Mesenchymal stem cell (in vitro differentiated cells and primary cell): ENCODE measurements around the gene DNAH10.

Source experiments
- DNase-seq: peaks from one replicate; pipeline ENCODE4 v3.0.0-alpha.2; 2013
- H2AFZ ChIP-seq: one replicate; pipeline ENCODE4 v1.6.1; 2013; ENCODE audit warnings: low read depth, mild to moderate bottlenecking, control low read depth, inconsistent platforms, low read length, moderate library complexity
- H2AK5ac ChIP-seq: 2 replicates; pipeline ENCODE4 v1.6.1; 2013; ENCODE audit warnings: low read length, moderate library complexity, mild to moderate bottlenecking, inconsistent platforms; ENCODE audit not compliant: severe bottlenecking
- H2BK120ac ChIP-seq: one replicate; pipeline ENCODE4 v1.6.1; 2013; ENCODE audit warnings: low read depth, mild to moderate bottlenecking, inconsistent platforms, low read length, moderate library complexity
- H2BK12ac ChIP-seq, 2 experiments: one replicate each; pipeline ENCODE4 v1.6.1; 2013; ENCODE audit warnings: inconsistent platforms in 2 of 2, low read length in 2 of 2, mild to moderate bottlenecking in 2 of 2, moderate library complexity in 2 of 2, control low read depth in 1 of 2
- H2BK15ac ChIP-seq: one replicate; pipeline ENCODE4 v1.6.1; 2013; ENCODE audit warnings: mild to moderate bottlenecking, low read depth, inconsistent platforms; ENCODE audit not compliant: poor library complexity, severe bottlenecking
- H2BK5ac ChIP-seq: 2 replicates; pipeline ENCODE4 v1.6.1; 2013; ENCODE audit warnings: low read depth, mild to moderate bottlenecking, low read length, control low read depth, inconsistent platforms; ENCODE audit not compliant: poor library complexity, severe bottlenecking
- H3K14ac ChIP-seq, 2 experiments: one replicate each; pipeline ENCODE4 v1.6.1; 2013; ENCODE audit warnings: inconsistent platforms in 2 of 2, low read length in 2 of 2, control low read depth in 1 of 2, mild to moderate bottlenecking in 1 of 2, moderate library complexity in 1 of 2
- H3K18ac ChIP-seq, 2 experiments: one replicate each; pipeline ENCODE4 v1.6.1; 2013; ENCODE audit warnings: inconsistent platforms in 2 of 2, low read length in 2 of 2, control low read depth in 1 of 2, low read depth in 1 of 2, mild to moderate bottlenecking in 1 of 2
- H3K23ac ChIP-seq, 2 experiments: one replicate each; pipeline ENCODE4 v1.6.1; 2013; ENCODE audit warnings: inconsistent platforms in 2 of 2, low read length in 2 of 2, mild to moderate bottlenecking in 2 of 2, moderate library complexity in 2 of 2, control low read depth in 1 of 2
- H3K27ac ChIP-seq: 2 replicates; pipeline ENCODE4 v1.5.1; 2013; ENCODE audit warnings: mild to moderate bottlenecking, moderate library complexity, low read length, control low read depth, inconsistent platforms; ENCODE audit not compliant: poor library complexity, severe bottlenecking
- H3K27me3 ChIP-seq, 2 experiments: 2 replicates each; pipeline versions ENCODE4 v1.6.1 to v1.7.0; 2013; ENCODE audit warnings: low read length in 2 of 2, mild to moderate bottlenecking in 2 of 2, moderate library complexity in 2 of 2, control low read depth in 1 of 2, inconsistent platforms in 1 of 2; ENCODE audit not compliant: control insufficient read depth in 1 of 2, insufficient read depth in 1 of 2
- H3K36me3 ChIP-seq, 2 experiments: 2 replicates each; pipeline versions ENCODE4 v1.6.1 to v1.7.0; 2013; ENCODE audit warnings: low read length in 2 of 2, control low read depth in 1 of 2, inconsistent platforms in 1 of 2, low read depth in 1 of 2, mild to moderate bottlenecking in 1 of 2; ENCODE audit not compliant: insufficient read depth in 2 of 2, control insufficient read depth in 1 of 2
- H3K4ac ChIP-seq, 2 experiments: one replicate each; pipeline ENCODE4 v1.6.1; 2013; ENCODE audit warnings: inconsistent platforms in 2 of 2, low read length in 2 of 2, mild to moderate bottlenecking in 2 of 2, moderate library complexity in 2 of 2, control low read depth in 1 of 2, low read depth in 1 of 2
- H3K4me1 ChIP-seq: 2 replicates; pipeline ENCODE4 v1.6.1; 2013; ENCODE audit warnings: low read depth, low read length, control low read depth; ENCODE audit not compliant: control insufficient read depth, insufficient read depth
- H3K4me2 ChIP-seq: 2 replicates; pipeline ENCODE4 v1.6.1; 2013; ENCODE audit warnings: low read length, mild to moderate bottlenecking, inconsistent platforms; ENCODE audit not compliant: poor library complexity, severe bottlenecking
- H3K4me3 ChIP-seq, 2 experiments: 2 replicates each; pipeline versions ENCODE4 v1.5.1 to v1.7.0; 2013; ENCODE audit warnings: low read length in 2 of 2, mild to moderate bottlenecking in 2 of 2, control low read depth in 1 of 2, low read depth in 1 of 2; ENCODE audit not compliant: insufficient read depth in 1 of 2
- H3K79me1 ChIP-seq: replicated peaks from 2 replicates; pipeline ENCODE4 v1.6.1; 2013; ENCODE audit warnings: mild to moderate bottlenecking, control low read depth, low read length, inconsistent platforms; ENCODE audit not compliant: poor library complexity, severe bottlenecking
- H3K9ac ChIP-seq: 2 replicates; pipeline ENCODE4 v1.7.0; 2013; ENCODE audit warnings: mild to moderate bottlenecking, low read length, moderate library complexity
- H3K9me3 ChIP-seq: 2 replicates; pipeline ENCODE4 v1.7.0; 2013; ENCODE audit warnings: mild to moderate bottlenecking, low read length; ENCODE audit not compliant: control insufficient read depth
- H4K8ac ChIP-seq: one replicate; pipeline ENCODE4 v1.6.1; 2013; ENCODE audit warnings: inconsistent platforms, mild to moderate bottlenecking, low read length, moderate library complexity
- H4K91ac ChIP-seq: one replicate; pipeline ENCODE4 v1.6.1; 2013; ENCODE audit warnings: mild to moderate bottlenecking, low read length, inconsistent platforms
- WGBS: methylation state at CpG from one replicate; pipeline ENCODE4 v1.1.7; 2013; ENCODE audit warnings: mixed read lengths; 5-methylcytosine and 5-hydroxymethylcytosine counted together

DNAH10 gene

DNA sequence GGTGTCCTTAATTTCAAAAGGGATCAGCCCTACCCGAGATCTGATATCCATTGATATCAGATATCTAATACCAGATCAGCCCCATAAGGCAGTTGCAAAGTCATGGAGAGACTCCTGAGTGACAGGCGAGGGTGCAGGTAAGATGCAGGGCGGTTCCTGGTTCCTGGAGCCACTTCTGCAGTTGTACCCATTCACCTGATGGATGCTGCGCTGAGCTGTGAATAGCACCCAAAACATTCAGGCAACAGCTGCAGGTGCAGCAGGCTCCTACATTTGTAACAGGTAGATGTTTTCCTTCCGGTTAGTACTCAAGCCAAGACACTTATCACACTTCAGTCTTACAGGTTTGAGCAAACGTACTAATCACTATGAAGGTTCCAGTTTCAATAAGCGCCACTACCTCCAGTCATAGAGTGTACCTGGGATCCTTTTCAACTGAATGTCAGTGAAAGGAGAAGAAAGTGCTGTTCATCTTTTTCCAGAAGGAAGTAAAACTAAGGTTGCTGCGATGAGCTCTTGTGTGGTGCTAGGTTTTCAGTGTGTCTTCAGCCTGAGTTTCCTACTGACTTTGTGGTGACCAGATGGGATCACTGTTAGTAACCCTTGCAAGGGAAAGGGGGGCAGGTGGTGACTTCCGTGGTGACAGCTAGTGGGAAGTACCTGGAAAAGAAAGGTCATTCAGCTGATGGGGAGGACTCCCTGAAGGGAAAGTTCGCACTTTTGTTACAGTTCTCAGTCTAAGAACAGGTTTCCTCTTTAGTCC lies 48.1 kb upstream of the DNAH10 start:
- 93% methylated on average over 10 of the region's 10 CpGs for WGBS
- no peak overlapping the region for H3K14ac ChIP-seq
- H2BK12ac ChIP-seq: no peak overlapping the region
- peak overlapping the region; percentile 87 for H3K9ac ChIP-seq
- no peak for DNase-seq
- H2BK120ac ChIP-seq: no peak overlapping the region
- no peaks in the 10 kb centered on the region for H3K27me3 ChIP-seq
- H3K4ac ChIP-seq: no peak overlapping the region
- H2BK5ac ChIP-seq: no peak overlapping the region
- H3K36me3 ChIP-seq: peaks cover 0 to 3% of the 10 kb centered on the region in 2 experiments
- H3K4me2 ChIP-seq: no peak overlapping the region
- H3K18ac ChIP-seq: no peak overlapping the region
- peak overlapping the region in 1 of 2 experiments; percentile 90 for H3K4me3 ChIP-seq
- peaks cover 12% of the 10 kb centered on the region for H3K4me1 ChIP-seq
- no peak overlapping the region for H2AFZ ChIP-seq
- H3K79me1 ChIP-seq: peaks cover 24% of the 10 kb centered on the region
- no peak overlapping the region for H4K91ac ChIP-seq
- no peak overlapping the region for H4K8ac ChIP-seq
- no peak overlapping the region for H2AK5ac ChIP-seq
- no peak overlapping the region for H3K23ac ChIP-seq
- H3K27ac ChIP-seq: no peak overlapping the region
- H2BK15ac ChIP-seq: no peak overlapping the region
- no peaks in the 10 kb centered on the region for H3K9me3 ChIP-seq

DNA sequence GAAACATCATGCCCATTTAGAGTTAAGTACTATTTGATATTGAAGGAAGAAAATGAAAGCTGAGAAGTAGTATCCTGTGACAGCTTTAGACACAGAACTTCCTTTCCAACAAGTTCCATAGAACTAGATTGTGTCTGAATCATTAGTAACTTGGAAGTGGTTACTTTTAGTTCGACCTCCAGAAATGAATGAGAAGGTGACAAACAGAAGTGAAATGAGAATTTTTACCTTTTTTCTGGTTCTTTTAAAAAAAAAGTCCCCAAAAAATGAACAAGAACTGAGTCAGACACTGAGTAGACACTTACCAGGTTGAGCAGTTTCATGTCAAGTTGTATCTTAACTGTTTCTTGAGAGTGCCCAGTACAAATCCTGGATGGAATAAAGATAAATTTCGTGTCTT lies 46.9 kb upstream of the DNAH10 start:
- Histone ChIP-seq H4K8ac (no peak overlapping the region), H2BK12ac (no peak overlapping the region), H4K91ac (no peak overlapping the region), H2BK15ac (no peak overlapping the region), H3K9ac (no peak overlapping the region), H2AK5ac (no peak overlapping the region), H3K18ac (no peak overlapping the region), H2BK120ac (no peak overlapping the region), H3K4ac (no peak overlapping the region), H3K4me1 (peaks cover 12% of the 10 kb centered on the region), H3K36me3 (peaks cover 5 to 11% of the 10 kb centered on the region in 2 experiments), H3K14ac (no peak overlapping the region), H3K9me3 (no peaks in the 10 kb centered on the region), H3K27me3 (no peaks in the 10 kb centered on the region), H3K79me1 (peaks cover 32% of the 10 kb centered on the region), H3K27ac (no peak overlapping the region), H3K4me2 (no peak overlapping the region), H2AFZ (no peak overlapping the region), H3K4me3 (no peak overlapping the region), H3K23ac (no peak overlapping the region), H2BK5ac (no peak overlapping the region)
- WGBS: no CpG with 5 or more reads among the region's 2 CpGs
- no peak for DNase-seq

DNA sequence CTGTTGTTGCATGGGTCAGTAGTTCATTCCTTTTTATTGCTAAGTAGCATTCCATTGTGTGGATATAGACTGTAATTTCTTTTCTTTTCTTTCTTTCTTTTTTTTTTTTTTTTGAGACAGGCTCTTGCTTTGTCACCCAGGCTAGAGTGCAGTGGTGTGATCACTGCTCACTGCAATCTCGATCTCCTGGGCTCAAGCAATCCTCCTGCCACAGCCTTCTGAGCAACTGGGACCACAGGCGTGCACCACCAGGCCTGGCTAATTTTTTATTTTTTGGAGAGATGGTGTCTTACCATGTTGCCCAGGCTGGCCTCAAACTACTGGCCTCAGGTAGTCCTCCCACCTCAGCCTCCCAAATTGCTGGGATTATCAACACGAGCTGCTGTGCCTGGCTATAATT lies 44.8 kb upstream of the DNAH10 start:
- WGBS: 100% methylated on average over 2 of the region's 3 CpGs
- H3K14ac ChIP-seq: no peak overlapping the region
- DNase-seq: no peak
- no peak overlapping the region for H3K4me3 ChIP-seq
- H3K27me3 ChIP-seq: no peaks in the 10 kb centered on the region
- no peak overlapping the region for H3K4ac ChIP-seq
- H2BK5ac ChIP-seq: no peak overlapping the region
- no peak overlapping the region for H3K23ac ChIP-seq
- H3K36me3 ChIP-seq: peaks cover 10 to 32% of the 10 kb centered on the region in 2 experiments
- peaks cover 36% of the 10 kb centered on the region for H3K79me1 ChIP-seq
- no peak overlapping the region for H3K9ac ChIP-seq
- H2AK5ac ChIP-seq: peak overlapping the region; percentile 62
- no peak overlapping the region for H4K8ac ChIP-seq
- no peak overlapping the region for H2BK120ac ChIP-seq
- H2BK15ac ChIP-seq: no peak overlapping the region
- no peak overlapping the region for H2BK12ac ChIP-seq
- H2AFZ ChIP-seq: no peak overlapping the region
- H3K27ac ChIP-seq: no peak overlapping the region
- no peaks in the 10 kb centered on the region for H3K9me3 ChIP-seq
- H3K4me1 ChIP-seq: peaks cover 11% of the 10 kb centered on the region
- H3K4me2 ChIP-seq: no peak overlapping the region
- H4K91ac ChIP-seq: no peak overlapping the region
- no peak overlapping the region for H3K18ac ChIP-seq

DNA sequence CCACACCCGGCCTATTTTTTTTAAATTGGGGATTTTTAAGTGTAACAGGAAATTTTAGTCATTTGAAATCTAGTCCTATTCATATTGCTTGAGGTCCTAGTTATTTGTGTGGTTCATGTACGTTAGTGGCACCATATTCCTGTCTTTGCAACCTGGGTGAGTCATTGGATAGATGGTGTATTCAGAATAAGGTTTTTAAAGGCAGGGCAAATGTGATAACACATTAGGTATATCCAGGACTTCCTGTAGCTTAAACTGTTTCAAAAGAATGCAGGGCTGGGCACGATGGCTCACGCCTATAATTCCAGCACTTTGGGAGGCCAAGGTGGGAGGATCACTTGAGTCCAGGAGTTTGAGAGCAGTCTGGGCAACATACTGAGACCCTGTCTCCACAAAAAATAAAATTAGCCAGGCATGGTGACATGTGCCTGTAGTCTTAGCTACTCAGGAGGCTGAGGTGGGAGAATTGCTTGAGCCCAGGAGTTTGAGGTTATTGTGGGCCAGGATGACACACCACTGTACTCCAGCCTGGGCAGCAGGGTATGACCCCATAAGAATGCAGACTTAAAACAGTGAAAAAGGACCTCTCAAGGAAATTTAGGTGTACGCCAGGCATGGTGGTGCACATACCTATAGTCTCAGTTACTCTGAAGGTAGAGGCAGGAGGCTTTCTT lies 41.8 kb upstream of the DNAH10 start:
- Histone ChIP-seq H3K4me3 (no peak overlapping the region), H3K18ac (no peak overlapping the region), H2AFZ (no peak overlapping the region), H3K4ac (no peak overlapping the region), H2BK120ac (no peak overlapping the region), H3K79me1 (peaks cover 27% of the 10 kb centered on the region), H2BK12ac (no peak overlapping the region), H3K4me2 (no peak overlapping the region), H3K9me3 (no peaks in the 10 kb centered on the region), H3K23ac (no peak overlapping the region), H4K8ac (no peak overlapping the region), H4K91ac (no peak overlapping the region), H3K4me1 (peaks cover 11% of the 10 kb centered on the region), H2BK5ac (no peak overlapping the region), H2BK15ac (no peak overlapping the region), H3K9ac (no peak overlapping the region), H2AK5ac (no peak overlapping the region), H3K14ac (no peak overlapping the region), H3K36me3 (peaks cover 13 to 50% of the 10 kb centered on the region in 2 experiments), H3K27me3 (no peaks in the 10 kb centered on the region), H3K27ac (no peak overlapping the region)
- DNase-seq: no peak
- WGBS: 83% methylated on average over 5 of the region's 5 CpGs
